ENCODE results near the gene VSIG10. TPM values are rescaled to one million over a fixed set of nuclear protein-coding genes. Genes with fewer than 3 reads are reported as not detected.

VSIG10 gene
- total RNA-seq, 6 experiments from 2014 or later: 13.1 to 31.3 (median 20.1) TPM

DNA sequence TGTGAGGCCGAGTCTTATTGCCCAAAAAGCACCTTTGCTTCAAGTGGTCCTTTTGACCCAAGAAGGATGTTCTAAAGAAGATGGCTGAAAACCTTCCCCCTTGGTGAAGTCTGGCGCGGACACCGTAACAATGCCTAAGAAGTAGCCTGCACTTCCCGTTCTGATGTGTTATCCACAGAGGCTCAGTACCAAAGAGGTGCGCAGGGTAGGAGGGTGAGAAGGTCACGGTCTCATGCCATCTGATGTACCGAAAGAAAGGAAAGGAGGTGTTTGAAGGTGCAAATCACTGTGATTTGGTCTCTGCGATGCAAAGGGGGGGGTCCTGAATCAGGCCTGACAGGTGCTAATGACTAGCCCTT lies 42.0 kb upstream of the VSIG10 start:
- Histone ChIP-seq H3K27me3 (no peaks in the 10 kb centered on the region), H3K9me3 (no peaks in the 10 kb centered on the region), H3K27ac (no peak overlapping the region), H3K36me3 (peaks cover 0 to 75% (median 31%) of the 10 kb centered on the region in 4 donors), H3K4me3 (no peak overlapping the region), H3K4me1 (peaks cover 0 to 21% (median 7%) of the 10 kb centered on the region in 4 donors)
- ATAC-seq (no peak), DNase-seq (no peak)
- intact Hi-C loops (cut with DNase I): no loop called here
- WGBS (ENCODE audit: insufficient coverage, low coverage, low lambda C conversion rate, missing lambda C conversion rate): 84% methylated on average over 9 of the region's 9 CpGs
- no peak for TF ChIP-seq POLR2A (IDR thresholded peaks at IDR 0.05)
- TF ChIP-seq, protein P1, sequence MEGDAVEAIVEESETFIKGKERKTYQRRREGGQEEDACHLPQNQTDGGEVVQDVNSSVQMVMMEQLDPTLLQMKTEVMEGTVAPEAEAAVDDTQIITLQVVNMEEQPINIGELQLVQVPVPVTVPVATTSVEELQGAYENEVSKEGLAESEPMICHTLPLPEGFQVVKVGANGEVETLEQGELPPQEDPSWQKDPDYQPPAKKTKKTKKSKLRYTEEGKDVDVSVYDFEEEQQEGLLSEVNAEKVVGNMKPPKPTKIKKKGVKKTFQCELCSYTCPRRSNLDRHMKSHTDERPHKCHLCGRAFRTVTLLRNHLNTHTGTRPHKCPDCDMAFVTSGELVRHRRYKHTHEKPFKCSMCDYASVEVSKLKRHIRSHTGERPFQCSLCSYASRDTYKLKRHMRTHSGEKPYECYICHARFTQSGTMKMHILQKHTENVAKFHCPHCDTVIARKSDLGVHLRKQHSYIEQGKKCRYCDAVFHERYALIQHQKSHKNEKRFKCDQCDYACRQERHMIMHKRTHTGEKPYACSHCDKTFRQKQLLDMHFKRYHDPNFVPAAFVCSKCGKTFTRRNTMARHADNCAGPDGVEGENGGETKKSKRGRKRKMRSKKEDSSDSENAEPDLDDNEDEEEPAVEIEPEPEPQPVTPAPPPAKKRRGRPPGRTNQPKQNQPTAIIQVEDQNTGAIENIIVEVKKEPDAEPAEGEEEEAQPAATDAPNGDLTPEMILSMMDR (IDR thresholded peaks at IDR 0.05): no peak

DNA sequence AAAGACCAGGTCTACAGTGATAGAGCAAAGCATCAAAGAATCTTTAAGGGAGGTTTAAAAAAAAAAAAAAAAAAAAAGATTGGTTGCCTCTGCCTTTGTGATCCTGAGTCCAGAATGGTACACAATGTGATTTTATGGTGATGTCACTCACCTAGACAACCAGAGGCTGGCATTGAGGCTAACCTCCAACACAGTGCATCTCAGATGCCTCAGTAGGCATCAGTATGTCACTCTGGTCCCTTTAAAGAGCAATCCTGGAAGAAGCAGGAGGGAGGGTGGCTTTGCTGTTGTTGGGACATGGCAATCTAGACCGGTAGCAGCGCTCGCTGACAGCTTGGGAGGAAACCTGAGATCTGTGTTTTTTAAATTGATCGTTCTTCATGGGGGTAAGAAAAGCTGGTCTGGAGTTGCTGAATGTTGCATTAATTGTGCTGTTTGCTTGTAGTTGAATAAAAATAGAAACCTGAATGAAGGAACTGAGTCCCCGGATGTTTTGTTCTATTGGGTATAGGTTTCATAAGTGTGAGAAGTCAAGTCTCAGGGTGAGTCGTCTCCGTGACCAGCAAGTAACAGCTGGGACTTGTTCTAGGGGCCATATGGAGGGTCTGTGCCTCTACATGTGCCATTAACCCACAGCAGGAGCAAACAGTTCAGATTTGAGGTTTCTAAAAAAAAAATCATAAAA lies 41.4 kb upstream of the VSIG10 start:
- no peak overlapping the region for H3K4me3 ChIP-seq
- no peaks in the 10 kb centered on the region for H3K9me3 ChIP-seq
- DNase-seq (no peak), ATAC-seq (no peak)
- intact Hi-C loops (cut with DNase I): no loop called here
- 86% methylated on average over 4 of the region's 7 CpGs for WGBS (ENCODE audit: insufficient coverage, low coverage, low lambda C conversion rate, missing lambda C conversion rate)
- no peak overlapping the region for H3K27ac ChIP-seq
- H3K4me1 ChIP-seq: peaks cover 0 to 21% (median 9%) of the 10 kb centered on the region in 4 donors
- H3K27me3 ChIP-seq: no peaks in the 10 kb centered on the region
- H3K36me3 ChIP-seq: peaks cover 0 to 75% (median 35%) of the 10 kb centered on the region in 4 donors
- TF ChIP-seq, protein P1 (IDR thresholded peaks at IDR 0.05): no peak
- no peak for TF ChIP-seq POLR2A (IDR thresholded peaks at IDR 0.05)

DNA sequence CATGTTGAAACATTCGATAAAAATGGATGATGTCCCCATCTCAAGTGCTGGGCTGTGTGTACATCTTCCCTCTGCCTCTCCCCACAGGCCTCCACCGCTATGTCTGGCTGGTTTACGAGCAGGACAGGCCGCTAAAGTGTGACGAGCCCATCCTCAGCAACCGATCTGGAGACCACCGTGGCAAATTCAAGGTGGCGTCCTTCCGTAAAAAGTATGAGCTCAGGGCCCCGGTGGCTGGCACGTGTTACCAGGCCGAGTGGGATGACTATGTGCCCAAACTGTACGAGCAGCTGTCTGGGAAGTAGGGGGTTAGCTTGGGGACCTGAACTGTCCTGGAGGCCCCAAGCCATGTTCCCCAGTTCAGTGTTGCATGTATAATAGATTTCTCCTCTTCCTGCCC lies 40.7 kb upstream of the VSIG10 start:
- 86% methylated on average over 7 of the region's 13 CpGs for WGBS (ENCODE audit: insufficient coverage, low coverage, low lambda C conversion rate, missing lambda C conversion rate)
- no peak for ATAC-seq
- no peak for DNase-seq
- TF ChIP-seq, protein P1 (IDR thresholded peaks at IDR 0.05): no peak
- H3K9me3 ChIP-seq: no peaks in the 10 kb centered on the region
- H3K27me3 ChIP-seq: no peaks in the 10 kb centered on the region
- H3K27ac ChIP-seq: no peak overlapping the region
- H3K36me3 ChIP-seq: peaks cover 0 to 75% (median 39%) of the 10 kb centered on the region in 4 donors
- intact Hi-C loops (cut with DNase I): no loop called here
- H3K4me1 ChIP-seq: peaks cover 0 to 28% (median 10%) of the 10 kb centered on the region in 4 donors
- H3K4me3 ChIP-seq: no peak overlapping the region

DNA sequence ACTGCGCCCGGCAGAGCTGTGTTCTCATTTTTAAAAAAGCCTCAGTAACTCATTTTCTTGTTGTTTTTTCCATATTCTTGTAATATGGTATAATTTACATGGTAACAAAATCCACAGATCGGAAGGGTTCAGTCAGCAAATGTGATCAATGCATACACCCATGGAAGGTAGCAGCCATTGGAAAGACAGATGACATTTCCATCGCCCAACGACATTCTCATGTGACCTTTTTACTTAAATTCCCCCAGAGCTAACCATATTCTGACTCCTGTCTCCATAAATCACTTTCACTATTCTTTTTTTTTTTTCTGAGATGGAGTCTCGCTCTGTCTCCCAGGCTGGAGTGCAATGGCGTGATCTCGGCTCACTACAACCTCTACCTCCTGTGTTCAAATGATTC lies 37.0 kb upstream of the VSIG10 start:
- Histone ChIP-seq H3K27me3 (no peaks in the 10 kb centered on the region), H3K36me3 (peaks cover 0 to 74% (median 30%) of the 10 kb centered on the region in 4 donors), H3K9me3 (no peaks in the 10 kb centered on the region), H3K27ac (no peak overlapping the region), H3K4me1 (peaks cover 0 to 46% (median 14%) of the 10 kb centered on the region in 4 donors), H3K4me3 (no peak overlapping the region)
- WGBS (ENCODE audit: insufficient coverage, low coverage, low lambda C conversion rate, missing lambda C conversion rate): 92% methylated on average over 7 of the region's 8 CpGs
- ATAC-seq (no peak), DNase-seq (no peak)
- intact Hi-C loops (cut with DNase I): no loop called here
- no peak for TF ChIP-seq POLR2A (IDR thresholded peaks at IDR 0.05)
- TF ChIP-seq, protein P1 (IDR thresholded peaks at IDR 0.05): no peak

Measured in right lobe of liver (tissue), 6 donors.